ENCODE measurements around the gene DMXL2.
"Not testable (repeated sequence)": the region's sequence is repeated elsewhere in the genome, so short reads cannot be mapped to it uniquely, and the experiment has no call there.

The DMXL2 gene

GRCh38 chr15:51624022-51624421 is 1.5 kb upstream of the DMXL2 start:
- no peak for FAIRE-seq
- no peak for DNase-seq (ENCODE audit: low spot score)

DNA sequence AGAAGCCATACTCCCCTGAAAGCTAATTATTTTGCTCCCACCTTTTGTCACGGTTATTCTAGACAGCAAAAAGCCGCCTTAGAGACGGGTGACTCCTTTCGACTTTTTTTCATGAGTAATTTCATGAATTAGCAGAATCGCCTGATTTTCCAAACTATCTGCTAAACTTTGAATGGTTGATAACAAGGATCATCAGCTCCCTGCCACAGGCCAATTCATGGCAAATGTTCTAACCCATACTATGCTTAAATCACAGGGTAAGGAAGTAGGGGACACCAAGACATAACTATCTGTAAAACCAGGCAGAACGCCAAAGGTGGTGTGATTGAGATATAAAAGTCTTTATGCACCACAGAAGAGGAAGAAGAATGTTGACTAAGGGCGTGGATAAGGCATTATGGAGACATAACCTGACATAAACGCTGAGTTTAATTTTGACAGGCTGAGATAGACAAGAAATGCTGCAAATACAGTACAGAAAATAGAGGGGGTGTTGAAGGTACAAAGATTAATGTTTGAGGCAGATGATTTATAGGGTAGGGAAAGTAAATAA is 891 bp upstream of the DMXL2 start:
- DNase-seq (ENCODE audit: low spot score) (no peak), FAIRE-seq (no peak)

DNA sequence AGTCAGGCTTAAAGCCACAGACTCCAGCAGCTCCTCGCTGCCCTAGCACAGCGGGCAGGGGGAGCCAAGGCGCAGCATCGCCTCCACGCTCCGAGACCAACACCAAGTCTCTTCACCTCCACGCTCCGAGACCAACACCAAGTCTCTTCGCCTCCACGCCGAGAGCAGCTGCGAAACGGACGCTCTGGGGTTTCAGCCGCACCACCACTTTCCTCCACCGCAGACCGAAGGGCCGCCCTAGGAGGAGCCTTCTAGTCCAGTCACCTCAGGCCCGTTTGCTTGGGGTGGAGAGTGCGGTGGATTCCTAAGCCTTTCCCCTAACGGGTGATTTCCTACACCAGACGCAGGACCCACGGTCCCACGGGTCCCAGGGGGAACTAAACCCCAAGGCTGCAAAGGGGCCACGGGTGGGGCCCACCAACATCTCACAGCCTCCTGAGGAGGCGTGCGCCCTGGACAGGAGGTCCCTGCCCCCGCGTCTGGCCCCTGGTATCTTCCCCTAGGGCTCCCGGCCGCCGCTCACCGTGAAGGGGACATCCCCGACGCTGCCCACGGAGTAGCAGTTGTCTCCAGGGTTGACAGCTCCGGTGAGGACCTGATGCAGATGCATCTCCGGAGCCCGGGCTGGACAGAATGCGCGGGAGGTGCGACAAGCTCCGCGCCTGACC is 501 bp downstream of the DMXL2 start:
- peak; percentile 45 for DNase-seq (ENCODE audit: low spot score)
- no peak for FAIRE-seq

DNA sequence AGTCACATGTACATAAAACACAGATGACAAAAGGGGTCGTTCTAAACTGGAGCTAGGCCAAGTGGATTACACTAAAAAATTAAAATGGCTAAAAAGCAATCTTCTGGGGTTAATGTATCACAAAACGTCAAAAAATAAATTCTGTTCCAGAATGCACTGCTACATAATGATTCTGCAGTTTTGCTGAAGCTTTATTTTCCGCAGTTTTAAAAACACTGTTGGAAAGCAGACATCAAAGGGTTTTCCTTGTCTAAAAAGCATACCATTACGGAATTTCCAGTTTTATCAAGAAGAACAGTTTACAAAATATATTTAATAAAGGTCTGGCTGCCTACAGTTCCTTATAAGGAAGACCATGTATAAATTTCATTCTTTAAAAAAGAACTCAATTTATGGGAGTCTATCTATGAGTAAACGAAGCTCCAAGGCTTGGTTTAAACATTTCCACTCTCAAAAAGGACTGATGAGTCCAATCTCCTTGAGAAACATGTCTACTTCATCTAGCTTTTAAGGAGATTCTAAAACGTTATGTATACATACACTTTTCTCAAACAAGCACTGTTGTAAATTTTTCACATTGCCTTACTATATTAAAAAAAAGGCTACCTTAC is 1.3 kb downstream of the DMXL2 start:
- DNase-seq (ENCODE audit: low spot score) (no peak), FAIRE-seq (no peak)

DNA sequence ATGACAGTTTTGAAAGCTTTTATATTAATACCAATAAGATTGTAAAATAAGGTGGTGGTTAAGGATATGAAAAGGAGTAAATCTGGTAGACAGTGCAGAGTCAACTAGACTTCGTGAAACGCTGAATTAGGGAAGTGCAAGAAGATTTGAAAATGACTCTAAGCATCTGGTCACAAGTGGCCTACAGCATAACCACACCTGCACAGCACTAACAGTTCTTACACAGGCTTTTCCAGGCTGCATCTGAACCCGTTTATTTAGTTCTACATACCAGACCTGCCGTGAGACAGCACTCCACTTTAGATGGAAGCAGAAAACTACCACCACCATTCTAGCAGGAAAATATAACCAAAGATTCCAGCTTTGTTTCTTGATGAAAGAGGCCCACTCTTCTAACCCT is 1.9 kb downstream of the DMXL2 start:
- FAIRE-seq, result no peak
- no peak for DNase-seq (ENCODE audit: low spot score)

- no peak for FAIRE-seq
- no peak for DNase-seq (ENCODE audit: low spot score)
Measured at GRCh38 chr15:51620122-51620521, 2.4 kb downstream of the DMXL2 start.

GRCh38 chr15:51619331-51620035 is 3.1 kb downstream of the DMXL2 start:
- FAIRE-seq (no peak), DNase-seq (ENCODE audit: low spot score) (no peak)

DNA sequence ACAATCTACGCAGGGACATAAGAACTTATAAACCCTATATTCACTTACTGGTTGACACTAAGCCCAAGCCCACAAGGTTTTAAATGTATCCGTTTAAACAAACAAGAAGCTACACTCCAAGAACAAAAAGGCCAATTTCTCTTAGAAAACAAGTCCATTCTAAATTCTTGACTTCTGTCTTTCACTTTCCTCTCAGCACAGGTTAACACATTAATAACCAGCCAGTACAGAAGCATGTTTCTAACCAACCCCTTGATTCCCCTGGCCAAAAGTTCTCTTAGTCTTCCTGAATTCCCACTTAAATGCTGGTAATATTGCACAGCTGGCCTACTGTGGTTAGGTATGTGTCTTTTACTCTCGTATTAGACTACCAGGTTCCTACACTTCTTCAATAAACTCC is 4.7 kb downstream of the DMXL2 start:
- DNase-seq (ENCODE audit: low spot score), result no peak
- FAIRE-seq, result no peak

- DNase-seq (ENCODE audit: low spot score) (no peak), FAIRE-seq (no peak)
Measured at GRCh38 chr15:51613951-51614350, 8.6 kb downstream of the DMXL2 start.

- not testable (repeated sequence) for FAIRE-seq; DNase-seq (ENCODE audit: low spot score)
Measured at GRCh38 chr15:51612669-51613068, 9.9 kb downstream of the DMXL2 start.

DNA sequence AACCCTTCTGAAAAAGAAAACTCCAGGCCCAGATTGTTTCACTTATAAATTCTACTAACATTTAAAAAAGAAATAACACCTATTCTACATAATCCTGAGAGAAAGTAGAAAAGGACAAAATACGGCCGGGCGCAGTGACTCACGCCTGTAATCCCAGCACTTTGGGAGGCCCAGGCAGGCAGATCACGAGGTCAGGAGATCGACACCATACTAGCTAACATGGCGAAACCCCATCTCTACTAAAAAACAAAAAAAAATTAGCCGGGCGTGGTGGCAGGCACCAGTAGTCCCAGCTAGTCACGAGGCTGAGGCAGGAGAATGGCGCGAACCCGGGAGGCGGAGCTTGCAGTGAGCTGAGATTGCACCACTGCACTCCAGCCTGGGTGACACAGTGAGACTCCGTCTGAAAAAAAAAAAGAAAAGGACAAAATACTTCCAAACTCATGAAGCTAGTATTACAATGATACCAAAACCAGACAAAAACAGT is 19.1 kb downstream of the DMXL2 start:
- FAIRE-seq; DNase-seq (ENCODE audit: low spot score): not testable (repeated sequence)

GRCh38 chr15:51603002-51603401 is 19.6 kb downstream of the DMXL2 start:
- DNase-seq (ENCODE audit: low spot score) (no peak), FAIRE-seq (no peak)

- FAIRE-seq, result no peak
- DNase-seq (ENCODE audit: low spot score), result no peak
Measured at GRCh38 chr15:51602484-51602883, 20.1 kb downstream of the DMXL2 start.

- no peak for FAIRE-seq
- DNase-seq (ENCODE audit: low spot score), result no peak
Measured at GRCh38 chr15:51601801-51602200, 20.8 kb downstream of the DMXL2 start.

DNA sequence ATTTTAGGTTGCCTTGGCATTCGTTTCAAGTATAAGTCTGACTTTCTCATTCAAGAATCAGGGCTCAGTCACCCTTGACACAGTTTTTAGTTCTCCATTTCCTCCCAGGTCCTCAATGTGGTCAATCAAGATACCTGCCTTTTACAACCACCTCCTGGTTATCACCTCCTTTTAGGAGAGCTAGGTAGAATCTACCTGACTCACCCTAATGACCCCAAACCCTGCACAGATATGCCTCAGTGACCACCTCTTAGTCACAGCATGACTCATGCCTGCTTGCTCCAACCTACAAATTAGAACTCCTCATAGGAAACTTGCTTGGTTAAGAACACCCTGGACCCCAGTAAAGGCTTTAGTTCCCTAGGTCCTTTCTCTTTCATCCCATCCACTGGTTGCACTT is 22.5 kb downstream of the DMXL2 start:
- FAIRE-seq (peak; percentile 76), DNase-seq (ENCODE audit: low spot score) (peak; percentile 69)

GRCh38 chr15:51589881-51590568 is 32.5 kb downstream of the DMXL2 start:
- FAIRE-seq (no peak), DNase-seq (ENCODE audit: low spot score) (no peak)

DNA sequence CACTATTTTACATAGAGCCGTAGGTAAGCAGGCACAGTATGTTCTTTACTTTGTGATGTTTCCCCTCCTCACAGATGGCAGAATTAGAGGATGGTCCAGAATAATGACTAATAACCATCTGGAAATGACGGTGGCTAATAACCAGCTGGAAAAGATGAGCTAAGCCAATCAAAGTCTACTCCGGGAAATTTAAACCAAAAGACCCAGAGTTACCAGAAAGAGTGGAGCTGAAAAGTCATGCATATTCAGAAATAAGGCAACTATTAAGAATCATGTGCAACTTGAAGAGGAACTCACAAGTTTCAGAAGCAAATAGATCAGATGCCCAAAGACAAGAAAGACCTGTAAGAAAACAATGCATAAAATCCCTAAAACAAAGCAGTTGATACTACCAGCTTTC is 33.6 kb downstream of the DMXL2 start:
- FAIRE-seq (no peak), DNase-seq (ENCODE audit: low spot score) (no peak)

DNA sequence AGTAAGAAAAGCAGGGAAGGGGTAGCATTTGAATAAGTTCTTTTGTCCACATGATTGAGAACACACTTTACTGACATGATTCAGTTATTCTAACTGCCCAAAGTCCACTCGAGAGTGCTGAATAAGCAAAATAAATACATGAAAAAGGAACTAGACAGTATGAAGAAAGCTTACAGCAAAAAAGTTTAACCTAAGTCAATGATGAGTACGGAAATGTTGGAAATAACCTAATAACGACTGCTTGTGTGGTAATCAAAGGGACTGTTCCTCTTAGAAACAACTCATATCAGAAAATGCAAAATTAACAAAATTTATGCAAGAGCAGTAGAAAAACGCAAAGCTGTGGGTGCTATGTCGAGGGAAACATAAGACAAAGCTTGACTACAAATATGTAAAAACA is 36.6 kb downstream of the DMXL2 start:
- no peak for FAIRE-seq
- no peak for DNase-seq (ENCODE audit: low spot score)

- FAIRE-seq (no peak), DNase-seq (ENCODE audit: low spot score) (no peak)
Measured at GRCh38 chr15:51580982-51581381, 41.6 kb downstream of the DMXL2 start.

DNA sequence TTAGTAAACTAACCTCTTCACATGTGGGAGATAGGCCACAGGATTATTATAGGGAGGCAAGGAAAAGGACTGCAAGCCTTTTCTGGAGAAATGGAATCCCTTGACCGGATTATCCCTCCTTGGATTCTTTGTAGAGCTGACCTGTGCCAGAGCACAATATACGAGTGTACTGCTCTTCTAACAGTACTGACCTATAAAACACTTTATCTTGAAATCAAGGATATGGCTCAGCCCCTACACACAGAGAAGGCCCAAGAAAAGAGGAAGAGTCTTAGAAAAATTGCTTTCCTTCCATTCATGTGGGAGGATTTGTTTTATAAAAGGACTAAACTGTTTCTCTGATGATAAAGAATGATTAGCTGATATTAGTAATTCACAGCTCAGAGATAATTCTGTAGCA is 42.2 kb downstream of the DMXL2 start:
- DNase-seq (ENCODE audit: low spot score) (no peak), FAIRE-seq (no peak)

- DNase-seq (ENCODE audit: low spot score), result no peak
- FAIRE-seq, result no peak
Measured at GRCh38 chr15:51579012-51579411, 43.6 kb downstream of the DMXL2 start.
